ENCODE measurements around the gene MRPS25.

The MRPS25 gene

DNA sequence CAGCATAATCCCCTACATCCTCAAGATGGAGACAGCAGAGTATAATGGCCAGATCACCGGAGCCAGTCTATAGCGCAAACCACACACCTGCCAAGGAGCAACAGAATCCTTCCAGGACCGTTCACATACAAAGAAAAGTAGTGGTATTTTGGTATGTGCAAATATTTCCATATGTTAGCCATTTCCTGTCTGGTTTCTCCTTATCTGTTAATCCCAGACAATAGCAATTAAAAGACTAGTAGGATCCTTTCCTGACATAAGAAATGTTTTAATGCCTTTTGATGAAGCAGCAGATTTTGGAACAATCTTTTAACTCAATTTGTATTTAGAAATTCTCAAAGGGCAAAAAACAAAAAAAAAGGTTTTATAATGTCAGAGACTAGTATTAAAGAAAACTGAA, 22.2 kb downstream of the MRPS25 start:
- Histone ChIP-seq H3K36me3 (ENCODE audit: control insufficient read depth, insufficient read depth, low read length) (peaks cover 100% of the 10 kb centered on the region), H3K4me1 (ENCODE audit: control insufficient read depth, insufficient read depth, low read length) (no peaks in the 10 kb centered on the region), H3K27me3 (ENCODE audit: control insufficient read depth, insufficient read depth, low read length) (no peaks in the 10 kb centered on the region), H3K9ac (ENCODE audit: low read depth, low read length) (no peak overlapping the region), H3K9me3 (ENCODE audit: control insufficient read depth, insufficient read depth, low read length) (no peaks in the 10 kb centered on the region), H3K4me3 (ENCODE audit: low read depth, low read length) (no peak overlapping the region), H3K27ac (ENCODE audit: low read depth, low read length) (no peak overlapping the region)

DNA sequence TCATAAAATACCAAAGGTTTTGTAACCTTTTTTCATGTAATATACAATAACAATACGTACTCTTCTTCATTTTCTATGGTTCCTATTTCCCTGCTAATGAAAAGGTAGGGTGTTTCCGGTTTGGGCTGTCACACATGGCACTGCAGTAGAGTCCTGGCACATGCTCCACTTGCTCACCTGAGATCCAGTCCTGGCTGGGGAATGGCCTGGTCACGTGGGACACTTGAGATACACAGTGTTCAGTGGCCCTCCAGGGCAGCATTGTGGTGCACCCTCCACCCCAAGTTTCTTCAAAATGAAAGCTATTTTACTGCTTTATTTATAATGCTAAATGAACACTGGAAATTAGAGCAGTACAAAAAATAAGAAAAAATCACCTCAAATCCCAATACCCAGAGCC, 23.2 kb downstream of the MRPS25 start:
- no peak overlapping the region for H3K9ac ChIP-seq (ENCODE audit: low read depth, low read length)
- H3K36me3 ChIP-seq (ENCODE audit: control insufficient read depth, insufficient read depth, low read length): peaks cover 100% of the 10 kb centered on the region
- H3K27ac ChIP-seq (ENCODE audit: low read depth, low read length): no peak overlapping the region
- H3K27me3 ChIP-seq (ENCODE audit: control insufficient read depth, insufficient read depth, low read length): no peaks in the 10 kb centered on the region
- no peak overlapping the region for H3K4me3 ChIP-seq (ENCODE audit: low read depth, low read length)
- no peaks in the 10 kb centered on the region for H3K9me3 ChIP-seq (ENCODE audit: control insufficient read depth, insufficient read depth, low read length)
- H3K4me1 ChIP-seq (ENCODE audit: control insufficient read depth, insufficient read depth, low read length): no peaks in the 10 kb centered on the region

DNA sequence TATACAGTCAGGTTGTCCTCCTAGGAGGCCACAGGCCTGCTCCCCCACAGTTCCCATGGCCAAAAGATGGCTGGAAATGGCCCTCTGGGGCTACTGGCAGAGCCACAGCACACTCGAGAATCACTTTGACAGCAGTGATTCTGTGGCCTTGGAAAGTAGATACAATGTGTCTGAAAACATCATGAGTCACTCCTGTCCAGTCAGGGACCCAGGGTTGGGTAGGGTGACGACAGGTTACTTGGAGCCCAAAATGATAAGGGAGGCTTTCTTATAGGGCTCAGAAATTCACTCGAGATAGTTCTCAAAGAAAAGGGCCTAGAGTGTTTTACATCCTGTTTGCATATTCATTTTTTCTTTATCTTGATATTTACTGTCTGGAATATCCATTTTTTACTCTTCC, 24.3 kb downstream of the MRPS25 start:
- H3K36me3 ChIP-seq (ENCODE audit: control insufficient read depth, insufficient read depth, low read length): peaks cover 98% of the 10 kb centered on the region
- H3K4me3 ChIP-seq (ENCODE audit: low read depth, low read length): no peak overlapping the region
- no peaks in the 10 kb centered on the region for H3K4me1 ChIP-seq (ENCODE audit: control insufficient read depth, insufficient read depth, low read length)
- H3K27me3 ChIP-seq (ENCODE audit: control insufficient read depth, insufficient read depth, low read length): no peaks in the 10 kb centered on the region
- peak overlapping the region; percentile 14 for H3K27ac ChIP-seq (ENCODE audit: low read depth, low read length)
- H3K9ac ChIP-seq (ENCODE audit: low read depth, low read length): no peak overlapping the region
- H3K9me3 ChIP-seq (ENCODE audit: control insufficient read depth, insufficient read depth, low read length): no peaks in the 10 kb centered on the region

DNA sequence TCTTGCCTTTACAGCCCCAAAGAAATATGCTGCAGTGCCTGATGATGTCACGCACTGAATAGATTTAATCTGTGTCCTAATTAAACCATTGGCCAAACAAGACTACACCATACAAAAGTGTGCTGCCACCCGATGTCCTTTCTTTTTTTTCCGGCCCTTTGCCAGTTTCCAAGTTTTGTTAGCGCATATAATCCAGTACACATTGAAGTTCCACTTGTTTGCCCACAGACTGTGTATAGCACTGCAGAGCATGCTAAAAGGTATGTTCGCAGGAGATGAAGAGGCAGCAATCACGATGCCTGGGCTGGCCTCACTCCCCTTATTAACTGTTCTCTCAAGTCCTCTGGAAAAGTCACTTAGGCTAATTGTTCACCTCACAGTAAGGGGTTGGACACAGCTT, 26.8 kb downstream of the MRPS25 start:
- Histone ChIP-seq H3K36me3 (ENCODE audit: control insufficient read depth, insufficient read depth, low read length) (peaks cover 96% of the 10 kb centered on the region), H3K4me1 (ENCODE audit: control insufficient read depth, insufficient read depth, low read length) (no peaks in the 10 kb centered on the region), H3K4me3 (ENCODE audit: low read depth, low read length) (no peak overlapping the region), H3K27me3 (ENCODE audit: control insufficient read depth, insufficient read depth, low read length) (no peaks in the 10 kb centered on the region), H3K9ac (ENCODE audit: low read depth, low read length) (no peak overlapping the region), H3K27ac (ENCODE audit: low read depth, low read length) (no peak overlapping the region), H3K9me3 (ENCODE audit: control insufficient read depth, insufficient read depth, low read length) (no peaks in the 10 kb centered on the region)

DNA sequence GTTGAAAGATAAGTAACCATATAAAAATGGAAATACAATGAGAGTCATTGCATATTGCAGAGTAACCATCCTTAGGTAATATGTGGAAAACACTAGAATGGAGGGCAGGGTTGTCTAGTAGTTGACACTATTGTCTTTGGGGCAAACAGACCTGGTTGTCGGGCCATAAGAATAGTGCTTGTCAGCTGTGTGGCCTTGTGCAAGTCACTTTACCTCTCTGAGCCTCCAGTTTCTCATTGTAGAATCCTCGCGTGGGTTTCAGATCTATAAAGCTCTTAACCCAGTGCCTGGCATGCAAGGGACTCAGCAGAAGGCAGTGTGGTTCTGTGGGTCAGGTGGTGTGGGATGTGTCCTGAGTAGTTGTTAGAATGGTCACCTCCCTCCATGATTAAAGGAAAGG, 32.0 kb downstream of the MRPS25 start:
- Histone ChIP-seq H3K9me3 (ENCODE audit: control insufficient read depth, insufficient read depth, low read length) (no peaks in the 10 kb centered on the region), H3K27me3 (ENCODE audit: control insufficient read depth, insufficient read depth, low read length) (no peaks in the 10 kb centered on the region), H3K4me3 (ENCODE audit: low read depth, low read length) (no peak overlapping the region), H3K9ac (ENCODE audit: low read depth, low read length) (no peak overlapping the region), H3K36me3 (ENCODE audit: control insufficient read depth, insufficient read depth, low read length) (peaks cover 95% of the 10 kb centered on the region), H3K4me1 (ENCODE audit: control insufficient read depth, insufficient read depth, low read length) (no peaks in the 10 kb centered on the region), H3K27ac (ENCODE audit: low read depth, low read length) (no peak overlapping the region)

DNA sequence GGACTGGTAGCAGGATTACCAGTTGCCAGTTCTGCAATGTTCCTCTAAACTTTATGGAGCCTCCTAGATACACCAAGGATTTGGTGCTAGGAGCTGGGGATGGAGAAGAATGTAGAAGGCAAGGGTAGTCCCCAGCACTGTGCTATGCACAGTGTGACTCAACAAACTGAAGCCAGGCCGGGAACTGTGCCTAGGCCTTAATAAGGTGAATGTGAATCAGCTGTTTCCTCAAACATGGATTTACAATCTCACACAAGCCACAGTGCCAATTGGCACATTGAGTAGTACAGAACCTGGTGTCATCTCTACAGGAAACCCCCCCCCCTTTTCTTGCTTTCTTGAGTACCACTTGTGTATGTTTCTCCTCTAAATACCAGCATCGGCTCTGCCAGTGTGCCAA, 32.5 kb downstream of the MRPS25 start:
- Histone ChIP-seq H3K27ac (ENCODE audit: low read depth, low read length) (no peak overlapping the region), H3K36me3 (ENCODE audit: control insufficient read depth, insufficient read depth, low read length) (peaks cover 93% of the 10 kb centered on the region), H3K4me3 (ENCODE audit: low read depth, low read length) (no peak overlapping the region), H3K4me1 (ENCODE audit: control insufficient read depth, insufficient read depth, low read length) (no peaks in the 10 kb centered on the region), H3K9me3 (ENCODE audit: control insufficient read depth, insufficient read depth, low read length) (no peaks in the 10 kb centered on the region), H3K27me3 (ENCODE audit: control insufficient read depth, insufficient read depth, low read length) (no peaks in the 10 kb centered on the region), H3K9ac (ENCODE audit: low read depth, low read length) (no peak overlapping the region)

DNA sequence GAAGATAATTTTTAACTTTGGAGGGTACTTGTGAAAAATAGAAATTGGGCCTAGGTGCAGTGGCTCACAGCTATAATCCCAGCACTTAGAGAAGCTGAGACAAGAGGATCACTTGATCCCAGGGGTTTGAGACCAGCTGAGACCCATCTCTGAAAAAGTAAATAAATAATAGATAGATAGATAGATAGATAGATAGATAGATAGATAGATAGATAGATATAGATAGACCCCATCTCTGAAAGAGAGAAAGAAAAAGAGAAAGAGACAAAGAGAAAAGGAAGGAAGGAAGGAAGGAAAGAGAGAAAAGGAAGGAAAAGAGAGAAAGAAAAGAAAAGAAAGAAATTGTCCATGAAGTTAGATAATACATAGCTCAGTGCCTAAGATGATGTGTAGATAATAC, 35.5 kb downstream of the MRPS25 start:
- H3K36me3 ChIP-seq (ENCODE audit: control insufficient read depth, insufficient read depth, low read length): peaks cover 93% of the 10 kb centered on the region
- H3K9ac ChIP-seq (ENCODE audit: low read depth, low read length): no peak overlapping the region
- H3K9me3 ChIP-seq (ENCODE audit: control insufficient read depth, insufficient read depth, low read length): no peaks in the 10 kb centered on the region
- H3K4me1 ChIP-seq (ENCODE audit: control insufficient read depth, insufficient read depth, low read length): peaks cover 8% of the 10 kb centered on the region
- H3K4me3 ChIP-seq (ENCODE audit: low read depth, low read length): no peak overlapping the region
- H3K27ac ChIP-seq (ENCODE audit: low read depth, low read length): no peak overlapping the region
- no peaks in the 10 kb centered on the region for H3K27me3 ChIP-seq (ENCODE audit: control insufficient read depth, insufficient read depth, low read length)

DNA sequence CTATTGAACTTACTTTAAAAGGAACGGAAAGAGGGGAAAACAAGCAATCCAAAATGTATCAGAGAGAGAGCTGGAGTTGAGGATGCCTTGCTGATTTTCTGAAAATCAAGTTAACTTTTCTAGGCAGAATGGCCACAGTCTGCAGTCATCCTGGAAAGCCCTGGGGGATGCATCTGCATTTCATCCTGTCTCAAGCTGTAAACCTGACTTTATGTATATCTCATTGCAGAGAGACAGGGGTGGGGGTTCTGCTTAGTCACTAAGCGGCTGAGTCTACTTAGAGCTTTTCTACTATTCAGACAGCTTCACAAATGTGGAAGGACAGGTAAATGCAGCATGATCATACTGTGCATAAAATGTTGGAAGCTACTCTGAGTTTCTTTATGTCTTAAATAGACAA, 41.4 kb downstream of the MRPS25 start:
- no peak overlapping the region for H3K9ac ChIP-seq (ENCODE audit: low read depth, low read length)

DNA sequence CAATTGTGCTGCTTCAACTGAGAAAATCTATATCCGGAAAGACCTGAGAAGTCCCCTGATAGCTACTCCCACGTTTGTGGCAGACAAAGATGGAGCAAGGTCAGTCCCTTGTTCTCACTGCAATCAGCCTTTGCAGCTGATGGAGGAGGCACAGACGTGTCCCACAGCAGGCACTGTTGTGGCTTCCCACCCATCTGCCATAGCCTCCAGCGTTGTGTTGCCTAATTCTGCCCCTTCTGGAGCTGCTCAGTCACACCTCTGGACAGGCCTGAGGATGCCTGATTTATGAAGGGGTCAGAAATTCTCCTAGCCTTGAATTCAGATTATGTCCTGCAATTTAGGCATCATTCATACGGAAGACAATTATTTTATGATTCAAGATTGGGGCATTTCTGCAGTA, 41.9 kb downstream of the MRPS25 start:
- Histone ChIP-seq H3K4me3 (ENCODE audit: low read depth, low read length) (no peak overlapping the region), H3K4me1 (ENCODE audit: control insufficient read depth, insufficient read depth, low read length) (peaks cover 8% of the 10 kb centered on the region), H3K27me3 (ENCODE audit: control insufficient read depth, insufficient read depth, low read length) (no peaks in the 10 kb centered on the region), H3K27ac (ENCODE audit: low read depth, low read length) (no peak overlapping the region), H3K9ac (ENCODE audit: low read depth, low read length) (no peak overlapping the region), H3K36me3 (ENCODE audit: control insufficient read depth, insufficient read depth, low read length) (peaks cover 90% of the 10 kb centered on the region), H3K9me3 (ENCODE audit: control insufficient read depth, insufficient read depth, low read length) (no peaks in the 10 kb centered on the region)

More for the DNA sequence above, 41.4 kb downstream of the MRPS25 start:
- no peak overlapping the region for H3K27ac ChIP-seq (ENCODE audit: low read depth, low read length)
- peaks cover 92% of the 10 kb centered on the region for H3K36me3 ChIP-seq (ENCODE audit: control insufficient read depth, insufficient read depth, low read length)
- H3K4me3 ChIP-seq (ENCODE audit: low read depth, low read length): no peak overlapping the region
- H3K27me3 ChIP-seq (ENCODE audit: control insufficient read depth, insufficient read depth, low read length): no peaks in the 10 kb centered on the region
- no peaks in the 10 kb centered on the region for H3K9me3 ChIP-seq (ENCODE audit: control insufficient read depth, insufficient read depth, low read length)
- H3K4me1 ChIP-seq (ENCODE audit: control insufficient read depth, insufficient read depth, low read length): peaks cover 8% of the 10 kb centered on the region

DNA sequence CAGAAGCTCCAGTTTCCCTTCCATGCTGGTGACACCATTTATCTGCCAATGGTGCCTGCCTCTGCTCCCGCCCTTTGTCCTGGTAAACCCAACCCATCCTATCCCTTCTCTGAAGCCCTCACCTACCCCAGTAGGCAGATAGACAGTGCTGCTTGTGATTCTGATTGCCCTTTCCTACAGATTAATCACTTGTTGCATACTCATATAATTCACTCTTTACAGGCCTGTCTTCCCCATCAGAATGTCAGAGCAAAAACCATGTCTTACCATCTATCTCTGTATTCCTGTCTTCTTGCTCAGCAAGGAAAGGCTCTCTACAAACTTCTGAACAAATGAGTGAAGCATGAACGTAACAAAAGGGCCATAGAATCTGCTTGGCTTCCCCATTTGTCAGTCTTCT, 47.9 kb downstream of the MRPS25 start:
- H3K27ac ChIP-seq (ENCODE audit: low read depth, low read length): no peak overlapping the region
- peaks cover 94% of the 10 kb centered on the region for H3K36me3 ChIP-seq (ENCODE audit: control insufficient read depth, insufficient read depth, low read length)
- H3K9me3 ChIP-seq (ENCODE audit: control insufficient read depth, insufficient read depth, low read length): no peaks in the 10 kb centered on the region
- no peaks in the 10 kb centered on the region for H3K27me3 ChIP-seq (ENCODE audit: control insufficient read depth, insufficient read depth, low read length)
- no peak overlapping the region for H3K4me3 ChIP-seq (ENCODE audit: low read depth, low read length)
- no peak overlapping the region for H3K9ac ChIP-seq (ENCODE audit: low read depth, low read length)
- no peaks in the 10 kb centered on the region for H3K4me1 ChIP-seq (ENCODE audit: control insufficient read depth, insufficient read depth, low read length)

DNA sequence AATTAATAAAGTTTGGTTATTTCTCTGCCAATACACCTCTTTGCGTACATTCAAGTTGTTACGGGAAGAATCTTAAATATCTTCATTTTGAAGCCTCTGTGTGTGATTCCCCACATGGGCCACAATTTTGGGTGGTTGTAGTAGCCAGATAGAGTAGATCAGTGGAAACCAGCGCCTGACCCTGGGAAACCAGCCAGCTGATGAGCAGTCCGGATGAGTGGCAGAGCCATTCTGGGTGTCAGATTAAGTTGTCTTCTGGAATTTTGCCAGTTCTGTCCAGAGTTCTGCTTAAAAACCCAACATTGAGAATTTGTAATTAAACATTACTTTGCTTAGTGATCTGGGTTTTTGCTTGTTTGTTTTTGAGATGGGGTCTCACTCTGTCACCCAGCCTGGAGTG, 49.7 kb downstream of the MRPS25 start:
- Histone ChIP-seq H3K36me3 (ENCODE audit: control insufficient read depth, insufficient read depth, low read length) (peaks cover 80% of the 10 kb centered on the region), H3K4me1 (ENCODE audit: control insufficient read depth, insufficient read depth, low read length) (no peaks in the 10 kb centered on the region), H3K27me3 (ENCODE audit: control insufficient read depth, insufficient read depth, low read length) (no peaks in the 10 kb centered on the region)

More for the DNA sequence above, 49.7 kb downstream of the MRPS25 start:
- no peak overlapping the region for H3K27ac ChIP-seq (ENCODE audit: low read depth, low read length)
- H3K9ac ChIP-seq (ENCODE audit: low read depth, low read length): no peak overlapping the region
- no peaks in the 10 kb centered on the region for H3K9me3 ChIP-seq (ENCODE audit: control insufficient read depth, insufficient read depth, low read length)
- H3K4me3 ChIP-seq (ENCODE audit: low read depth, low read length): no peak overlapping the region
